Stomach (tissue), 9 donors: ENCODE results near the gene STIM1. TPM values are rescaled to one million over a fixed set of nuclear protein-coding genes. Genes with fewer than 3 reads are reported as not detected.

Experiments used
- DNase-seq, 2 donors: peaks; one replicate each; pipeline versions ENCODE4 v3.0.0 to v3.0.0-alpha.2; 2013 to 2019
- H3K27ac ChIP-seq, 5 donors: fragments of 200-600 bp in 4 of 5; sonication (generic) in 4 of 5; one replicate each; pipeline ENCODE4 v1.5.1; 2013 to 2019; ENCODE audit warnings: mild to moderate bottlenecking in 1 of 5, moderate library complexity in 1 of 5
- H3K27me3 ChIP-seq, 3 donors: fragments of 200-600 bp; sonication (generic); one replicate each; pipeline ENCODE4 v1.5.1; 2017 to 2019; ENCODE audit warnings: mixed run types in 1 of 3
- H3K36me3 ChIP-seq, 4 donors: fragments of 200-600 bp; sonication (generic); 1 replicate in 3 of 4; 2 replicates in 1 of 4; pipeline ENCODE4 v1.5.1; 2016 to 2019
- H3K4me1 ChIP-seq, 4 donors: fragments of 200-600 bp; sonication (generic); one replicate each; pipeline ENCODE4 v1.5.1; 2016 to 2019
- H3K4me3 ChIP-seq, 4 donors: fragments of 200-600 bp; sonication (generic) in 3 of 4; one replicate each; pipeline ENCODE4 v1.5.1; 2016 to 2019; ENCODE audit warnings: mild to moderate bottlenecking in 1 of 4
- H3K9me3 ChIP-seq, 4 donors: fragments of 200-600 bp; sonication (generic); one replicate each; pipeline ENCODE4 v1.5.1; 2016 to 2019
- CTCF ChIP-seq, 7 experiments: fragments of 450-650 bp in 4 of 7; fragments of 200-600 bp in 3 of 7; sonication (generic) in 3 of 7; IDR thresholded peaks; one replicate each; pipeline ENCODE4 v1.5.1; 2016 to 2019; ENCODE audit warnings: antibody characterized with exemption in 7 of 7, control low read depth in 2 of 7, mild to moderate bottlenecking in 1 of 7
- EP300 ChIP-seq: sonication (generic); formaldehyde crosslinking; IDR thresholded peaks from one replicate; pipeline ENCODE4 v1.6.1; 2017; ENCODE audit warnings: antibody characterized with exemption
- POLR2A ChIP-seq, 4 donors: fragments of 450-650 bp; IDR thresholded peaks; one replicate each; pipeline ENCODE4 v1.6.1; 2016; ENCODE audit warnings: antibody characterized with exemption in 4 of 4, control low read depth in 2 of 4, mild to moderate bottlenecking in 1 of 4, moderate library complexity in 1 of 4
- POLR2AphosphoS5 ChIP-seq, 3 donors: sonication (generic); formaldehyde crosslinking; IDR thresholded peaks; one replicate each; pipeline ENCODE4 v1.6.1; 2016; ENCODE audit warnings: antibody characterized with exemption in 3 of 3
- whole genome bisulfite sequencing, 5 donors: extraction: QIAGEN DNeasy Blood & Tissue Kit in 3 of 5; methylation state at CpG; one replicate each; pipeline versions ENCODE4 v1.1.5 to v1.1.7; 2013 to 2018; 5-methylcytosine and 5-hydroxymethylcytosine counted together
- intact Hi-C: fragments of 100-400 bp; cut with DNase I; formaldehyde crosslinking; loops from one replicate; pipeline ENCODE4 v1.15.1; 2023; ENCODE audit warnings: low total_unique reads
- polyA plus RNA-seq, 3 donors: library from polyadenylated mRNA; stranded (reverse); fragments of 200-250 nt; gene quantifications; one replicate each; pipeline ENCODE4 v1.2.3, GENCODE V29; 2013
- total RNA-seq, 5 donors: library from RNA; depleted of rRNA; stranded (reverse); fragments of >200 nt; gene quantifications; one replicate each; pipeline versions ENCODE4 v1.1.0 to v1.2.3, GENCODE V29; 2014 to 2016
- donor health status: healthy with polysubstance abuse.
- donor health status: Bipolar disorder and iron deficiency.
- donor health status: healthy.

Gene STIM1
- total and polyA plus RNA-seq, 8 donors, result 8.7 to 70.7 (median 34.3) TPM

- TF ChIP-seq EP300 (no peak), POLR2AphosphoS5 (IDR thresholded peaks at IDR 0.05) (no peak), CTCF (IDR thresholded peaks at IDR 0.05) (no peak), POLR2A (IDR thresholded peaks at IDR 0.05) (no peak)
- peak overlapping the region; percentile 10 to 77 (median 63) for H3K27ac ChIP-seq
- H3K27me3 ChIP-seq, result no peaks in the 10 kb centered on the region
- no peaks in the 10 kb centered on the region for H3K36me3 ChIP-seq
- no peak overlapping the region for H3K4me3 ChIP-seq
- no peaks in the 10 kb centered on the region for H3K9me3 ChIP-seq
- H3K4me1 ChIP-seq, result peaks cover 43 to 89% (median 66%) of the 10 kb centered on the region in 4 donors
- peak in 1 of 2 donors; percentile 46 for DNase-seq
- intact Hi-C loops, result no loop called here
- WGBS, 5 donors, result 26 to 34% (median 30%) methylated on average over 3 of the region's 3 CpGs
These were observed 10.1 kb downstream of the STIM1 start for GRCh38 chr11:3865388-3866193.

- Histone ChIP-seq H3K4me1 (peaks cover 40 to 89% (median 63%) of the 10 kb centered on the region in 4 donors), H3K27me3 (no peaks in the 10 kb centered on the region), H3K27ac (peak overlapping the region; percentile 18 to 77 (median 63)), H3K36me3 (no peaks in the 10 kb centered on the region), H3K9me3 (no peaks in the 10 kb centered on the region), H3K4me3 (no peak overlapping the region)
- 58 to 70% (median 67%) methylated on average over 5 of the region's 5 CpGs for WGBS, 5 donors
- intact Hi-C loops, result no loop called here
- DNase-seq, result peak; percentile 29 to 48
- TF ChIP-seq POLR2A (IDR thresholded peaks at IDR 0.05) (no peak), POLR2AphosphoS5 (IDR thresholded peaks at IDR 0.05) (no peak), EP300 (no peak), CTCF (IDR thresholded peaks at IDR 0.05) (no peak)
These were observed 10.7 kb downstream of the STIM1 start for GRCh38 chr11:3866206-3866605.

GRCh38 chr11:3866836-3867208 is 11.4 kb downstream of the STIM1 start:
- Histone ChIP-seq H3K4me3 (no peak overlapping the region), H3K27me3 (no peaks in the 10 kb centered on the region), H3K4me1 (peaks cover 39 to 87% (median 58%) of the 10 kb centered on the region in 4 donors), H3K9me3 (no peaks in the 10 kb centered on the region), H3K36me3 (no peaks in the 10 kb centered on the region), H3K27ac (peak overlapping the region in 4 of 5 donors; percentile 63 to 77 (median 73))
- intact Hi-C loops, result no loop called here
- no peak for DNase-seq
- no peak for TF ChIP-seq EP300
- no peak for TF ChIP-seq POLR2A (IDR thresholded peaks at IDR 0.05)
- TF ChIP-seq CTCF (IDR thresholded peaks at IDR 0.05), result no peak
- no peak for TF ChIP-seq POLR2AphosphoS5 (IDR thresholded peaks at IDR 0.05)

GRCh38 chr11:3867209-3868091 is 12.0 kb downstream of the STIM1 start:
- Histone ChIP-seq H3K4me3 (no peak overlapping the region), H3K36me3 (no peaks in the 10 kb centered on the region), H3K4me1 (peaks cover 38 to 80% (median 54%) of the 10 kb centered on the region in 4 donors), H3K9me3 (no peaks in the 10 kb centered on the region), H3K27me3 (no peaks in the 10 kb centered on the region), H3K27ac (peak overlapping the region; percentile 33 to 77 (median 70))
- intact Hi-C loops, result no loop called here
- TF ChIP-seq POLR2A (IDR thresholded peaks at IDR 0.05) (no peak), EP300 (no peak), POLR2AphosphoS5 (IDR thresholded peaks at IDR 0.05) (no peak), CTCF (IDR thresholded peaks at IDR 0.05) (no peak)
- DNase-seq, result peak; percentile 35 to 72
- WGBS, 5 donors, result 20 to 31% (median 28%) methylated on average over 6 of the region's 6 CpGs
